ENCODE measurements around the gene HARS2.
"Not testable (repeated sequence)": the region's sequence is repeated elsewhere in the genome, so short reads cannot be mapped to it uniquely, and the experiment has no call there.

The HARS2 gene

DNA sequence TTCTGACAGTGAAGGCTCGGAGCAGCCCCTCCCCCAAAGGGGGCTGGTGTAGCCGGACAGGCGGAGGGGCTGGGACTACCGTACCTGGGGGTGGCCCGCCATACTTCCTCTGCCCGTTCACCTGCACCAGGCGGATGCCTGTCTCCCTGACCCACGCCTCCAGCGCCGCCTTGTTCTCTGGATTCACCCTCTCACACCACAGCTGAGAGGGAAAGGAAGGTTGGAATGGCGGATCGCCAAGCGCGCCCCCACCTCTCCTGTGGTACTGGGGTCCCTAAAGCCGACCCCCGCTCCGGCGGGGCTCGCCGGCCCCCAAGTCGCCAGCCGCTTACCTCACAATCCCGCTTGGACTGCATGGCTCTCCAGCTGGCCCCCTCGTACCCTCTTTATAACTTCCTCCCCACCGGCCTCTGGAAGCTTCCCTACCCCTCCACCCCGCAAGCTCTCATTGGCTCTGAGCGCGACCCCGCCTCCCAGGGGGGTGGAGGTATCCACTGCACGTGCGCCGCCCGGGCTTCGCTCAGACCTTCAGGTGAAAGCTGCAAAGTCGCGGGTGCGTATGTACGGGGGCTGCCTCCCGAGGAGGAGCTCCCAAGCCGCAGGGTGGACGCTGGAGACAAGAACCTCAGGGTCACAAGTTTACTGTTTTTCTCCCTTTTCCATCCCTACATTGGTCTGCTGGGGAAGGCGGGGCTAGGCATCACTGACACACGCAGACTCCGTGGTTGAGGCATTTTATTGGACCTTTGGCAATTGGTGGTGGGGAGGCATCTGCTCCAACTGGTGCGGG, 17.9 kb upstream of the HARS2 start, which contains the start of gene DND1:
DND1 (minus strand) TSS at position 390 of the 790 bp plus-strand sequence; CDS start at position 356, 34 bp downstream.
- peak; percentile 34; the same call in 1 of the 2 replicates for TF ChIP-seq POLR2A (IDR thresholded peaks at IDR 0.05; ENCODE audit: low read depth, low read length)
- peak; percentile 46; the same call in 1 of the 2 replicates for TF ChIP-seq POLR2AphosphoS5 (IDR thresholded peaks at IDR 0.05; ENCODE audit: low read depth, low read length)
- no peak for TF ChIP-seq TAF1 (IDR thresholded peaks at IDR 0.05; ENCODE audit: borderline replicate concordance, low read depth, low read length)
- DNase-seq (ENCODE audit: insufficient read length) (no peak), FAIRE-seq (no peak)

GRCh38 chr5:140674211-140674610, 17.0 kb upstream of the HARS2 start:
- FAIRE-seq (no peak), DNase-seq (ENCODE audit: insufficient read length) (no peak)
- no peak for TF ChIP-seq POLR2AphosphoS5 (IDR thresholded peaks at IDR 0.05; ENCODE audit: low read depth, low read length)
- TF ChIP-seq POLR2A (IDR thresholded peaks at IDR 0.05; ENCODE audit: low read depth, low read length): no peak
- no peak for TF ChIP-seq TAF1 (IDR thresholded peaks at IDR 0.05; ENCODE audit: borderline replicate concordance, low read depth, low read length)

DNA sequence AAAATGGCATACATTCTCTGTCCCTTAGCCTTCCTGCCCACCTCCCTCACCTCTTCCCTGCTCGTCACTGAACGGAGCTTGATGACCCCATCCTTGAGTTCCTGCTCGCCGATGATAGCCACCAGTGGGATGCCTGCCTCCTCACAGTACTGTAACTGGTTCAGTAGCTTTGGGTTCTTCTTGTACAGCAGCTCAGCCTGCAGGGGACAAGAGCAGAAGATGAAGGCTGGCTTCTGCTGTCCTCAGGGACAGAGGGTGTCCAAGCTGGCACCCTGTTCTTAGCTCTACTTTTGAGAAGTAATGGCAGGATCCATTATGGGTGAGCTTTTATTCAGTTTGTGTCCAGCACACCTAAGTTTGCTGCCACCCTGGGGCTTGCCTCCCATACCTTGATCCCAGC, 16.6 kb upstream of the HARS2 start:
- DNase-seq (ENCODE audit: insufficient read length) (no peak), FAIRE-seq (no peak)
- no peak for TF ChIP-seq POLR2A (IDR thresholded peaks at IDR 0.05; ENCODE audit: low read depth, low read length)
- TF ChIP-seq POLR2AphosphoS5 (IDR thresholded peaks at IDR 0.05; ENCODE audit: low read depth, low read length): peak; percentile 19; the same call in 1 of the 2 replicates
- TF ChIP-seq TAF1 (IDR thresholded peaks at IDR 0.05; ENCODE audit: borderline replicate concordance, low read depth, low read length): no peak

DNA sequence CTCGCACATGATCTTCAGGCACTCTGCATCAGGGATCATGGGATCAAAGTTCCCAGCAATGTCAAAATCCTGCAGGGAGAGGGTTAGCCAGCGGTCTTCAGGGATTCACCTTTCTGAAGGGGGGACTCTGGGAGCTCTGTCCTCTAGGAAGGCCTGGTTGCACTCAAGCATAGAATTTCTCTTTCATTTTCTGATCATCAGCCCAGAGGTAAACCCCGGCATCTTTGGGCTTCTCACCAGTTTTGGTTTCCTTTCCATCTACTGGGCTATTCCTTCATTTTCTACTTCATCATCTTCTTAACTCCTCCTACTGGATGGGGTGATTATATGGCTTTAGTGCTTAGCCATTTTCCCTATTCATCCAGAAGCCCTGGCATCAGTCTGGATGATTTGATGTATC, 13.3 kb upstream of the HARS2 start:
- no peak for DNase-seq (ENCODE audit: insufficient read length)
- FAIRE-seq: no peak
- TF ChIP-seq POLR2AphosphoS5 (IDR thresholded peaks at IDR 0.05; ENCODE audit: low read depth, low read length) (no peak; the same call in 1 of the 2 replicates), TAF1 (IDR thresholded peaks at IDR 0.05; ENCODE audit: borderline replicate concordance, low read depth, low read length) (no peak), POLR2A (IDR thresholded peaks at IDR 0.05; ENCODE audit: low read depth, low read length) (no peak)

- no peak for DNase-seq (ENCODE audit: insufficient read length)
- no peak for FAIRE-seq
- TF ChIP-seq TAF1 (IDR thresholded peaks at IDR 0.05; ENCODE audit: borderline replicate concordance, low read depth, low read length) (no peak), POLR2AphosphoS5 (IDR thresholded peaks at IDR 0.05; ENCODE audit: low read depth, low read length) (no peak), POLR2A (IDR thresholded peaks at IDR 0.05; ENCODE audit: low read depth, low read length) (no peak)
These were observed 12.3 kb upstream of the HARS2 start for GRCh38 chr5:140678993-140679392.

- FAIRE-seq: no peak
These were observed 801 bp upstream of the HARS2 start for GRCh38 chr5:140690376-140690932.

DNA sequence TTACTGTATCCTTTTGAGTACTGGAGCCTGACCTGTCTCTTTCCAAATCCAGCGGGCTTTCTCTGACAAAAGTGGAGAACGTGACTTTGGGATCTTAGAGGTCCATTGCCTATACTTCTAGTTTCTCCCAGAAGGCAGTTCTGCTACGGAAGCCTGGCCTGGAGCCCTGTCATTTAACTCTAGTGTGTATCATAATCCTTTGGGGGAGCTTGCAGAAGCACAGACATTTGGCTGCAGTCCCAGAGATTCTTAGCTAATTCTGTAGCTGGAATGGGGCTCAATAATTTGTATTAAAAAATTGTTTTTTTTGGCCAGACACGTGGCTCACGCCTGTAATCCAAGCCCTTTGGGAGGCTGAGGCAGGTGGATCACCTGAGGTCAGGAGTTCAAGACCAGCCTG, 3.0 kb downstream of the HARS2 start:
- FAIRE-seq (no peak), DNase-seq (ENCODE audit: insufficient read length) (no peak)
- TF ChIP-seq POLR2AphosphoS5 (IDR thresholded peaks at IDR 0.05; ENCODE audit: low read depth, low read length): no peak
- no peak for TF ChIP-seq TAF1 (IDR thresholded peaks at IDR 0.05; ENCODE audit: borderline replicate concordance, low read depth, low read length)
- TF ChIP-seq POLR2A (IDR thresholded peaks at IDR 0.05; ENCODE audit: low read depth, low read length): no peak

More at GRCh38 chr5:140690376-140690932, 801 bp upstream of the HARS2 start:
- TF ChIP-seq POLR2AphosphoS5 (IDR thresholded peaks at IDR 0.05; ENCODE audit: low read depth, low read length): no peak
- TF ChIP-seq TAF1 (IDR thresholded peaks at IDR 0.05; ENCODE audit: borderline replicate concordance, low read depth, low read length): no peak
- no peak for TF ChIP-seq POLR2A (IDR thresholded peaks at IDR 0.05; ENCODE audit: low read depth, low read length)
- no peak for DNase-seq (ENCODE audit: insufficient read length)

- no peak for TF ChIP-seq TAF1 (IDR thresholded peaks at IDR 0.05; ENCODE audit: borderline replicate concordance, low read depth, low read length)
- TF ChIP-seq POLR2AphosphoS5 (IDR thresholded peaks at IDR 0.05; ENCODE audit: low read depth, low read length): no peak
- TF ChIP-seq POLR2A (IDR thresholded peaks at IDR 0.05; ENCODE audit: low read depth, low read length): no peak
- FAIRE-seq (no peak), DNase-seq (ENCODE audit: insufficient read length) (no peak)
These were observed 5.7 kb downstream of the HARS2 start for GRCh38 chr5:140696891-140697492.

GRCh38 chr5:140700177-140701144, 9.2 kb downstream of the HARS2 start, which contains the start of gene ZMAT2:
ZMAT2 (plus strand) TSS chr5:140700447; CDS start chr5:140700461, 14 bp downstream.
- TF ChIP-seq POLR2AphosphoS5 (IDR thresholded peaks at IDR 0.05; ENCODE audit: low read depth, low read length): peak; percentile 89
- peak; percentile 89 for TF ChIP-seq POLR2A (IDR thresholded peaks at IDR 0.05; ENCODE audit: low read depth, low read length)
- peak; percentile 98 for TF ChIP-seq TAF1 (IDR thresholded peaks at IDR 0.05; ENCODE audit: borderline replicate concordance, low read depth, low read length)
- FAIRE-seq (peak; percentile 100), DNase-seq (ENCODE audit: insufficient read length) (peak; percentile 75)

DNA sequence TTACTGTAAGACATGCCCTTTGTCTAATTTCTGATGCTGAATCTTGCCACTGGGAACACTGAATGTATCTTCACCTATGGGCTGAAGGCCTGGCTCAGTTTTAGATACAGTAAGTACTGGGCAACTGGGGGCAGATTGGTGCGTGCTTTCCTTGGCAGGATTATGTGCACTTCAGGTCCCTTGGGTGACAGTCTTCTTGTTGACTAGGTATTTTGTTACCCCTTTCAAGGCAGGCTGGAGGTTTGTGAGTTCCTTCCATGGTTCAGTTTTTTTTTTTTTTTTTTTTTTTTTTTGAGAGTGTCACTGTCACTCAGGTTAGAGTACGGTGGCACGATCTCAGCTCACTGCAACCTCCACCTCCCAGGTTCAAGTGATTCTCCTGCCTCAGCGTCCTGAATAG, 16.6 kb downstream of the HARS2 start:
- DNase-seq (ENCODE audit: insufficient read length) (no peak), FAIRE-seq (no peak)
- no peak for TF ChIP-seq TAF1 (IDR thresholded peaks at IDR 0.05; ENCODE audit: borderline replicate concordance, low read depth, low read length)
- no peak; the same call in 1 of the 2 replicates for TF ChIP-seq POLR2A (IDR thresholded peaks at IDR 0.05; ENCODE audit: low read depth, low read length)
- no peak for TF ChIP-seq POLR2AphosphoS5 (IDR thresholded peaks at IDR 0.05; ENCODE audit: low read depth, low read length)

- not testable (repeated sequence) for FAIRE-seq
These were observed 17.5 kb downstream of the HARS2 start for GRCh38 chr5:140708787-140709186.

More at GRCh38 chr5:140708787-140709186, 17.5 kb downstream of the HARS2 start:
- not testable (repeated sequence) for DNase-seq (ENCODE audit: insufficient read length)

All from GM12892 (cell line).